ENCODE measurements around the gene SMC1B.
"Not testable (repeated sequence)": the region's sequence is repeated elsewhere in the genome, so short reads cannot be mapped to it uniquely, and the experiment has no call there.

The SMC1B gene

DNA sequence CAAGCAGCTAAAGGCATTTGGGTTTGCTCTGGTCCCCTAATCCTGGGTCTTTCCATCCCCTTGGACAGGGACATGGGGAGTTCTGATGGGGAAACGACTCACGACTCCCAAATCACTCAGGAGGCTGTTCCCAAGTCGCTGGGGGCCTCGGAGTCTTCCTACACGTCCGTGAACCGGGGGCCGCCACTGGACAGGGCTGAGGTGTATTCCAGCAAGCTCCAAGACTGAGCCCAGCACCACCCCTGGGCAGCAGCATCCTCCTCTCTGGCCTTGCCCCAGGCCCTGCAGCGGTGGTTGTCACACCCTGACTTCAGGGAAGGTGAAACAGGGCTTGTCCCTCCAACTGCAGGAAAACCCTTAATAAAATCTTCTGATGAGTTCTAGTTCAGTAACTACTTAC is 117.9 kb downstream of the SMC1B start:
- DNase-seq, result no peak

DNA sequence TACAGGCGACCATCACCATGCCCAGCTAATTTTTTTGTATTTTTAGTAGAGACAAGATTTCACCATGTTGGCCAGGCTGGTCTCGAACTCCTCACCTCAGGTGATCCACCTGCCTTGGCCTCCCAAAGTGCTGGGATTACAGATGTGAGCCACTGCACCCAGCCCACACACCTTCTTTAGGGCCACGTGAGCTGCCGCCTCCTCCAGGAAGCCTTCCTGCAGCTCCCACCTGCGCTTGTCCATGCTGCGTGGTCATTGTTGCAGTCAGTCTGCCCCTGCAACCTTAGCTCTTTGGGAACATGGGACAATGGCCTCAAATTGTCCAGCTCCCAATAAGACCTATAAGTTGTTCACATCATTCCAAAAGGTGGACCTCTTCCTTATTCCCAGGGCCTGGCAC is 118.4 kb downstream of the SMC1B start:
- not testable (repeated sequence) for DNase-seq

All from NCI-H226 (cell line).